Epithelial cell of esophagus (primary cell): Measurements from ENCODE around the gene PAPSS2.
"Not testable (repeated sequence)": the region's sequence is repeated elsewhere in the genome, so short reads cannot be mapped to it uniquely, and the experiment has no call there.

Source experiments
- DNase-seq: peaks from one replicate; pipeline ENCODE4 v3.0.0; 2010; ENCODE audit warnings: low read depth
- H3K4me3 ChIP-seq: 2 replicates; pipeline ENCODE4 v1.5.1; 2011; ENCODE audit warnings: mild to moderate bottlenecking, low read length, control low read depth
- TF ChIP-seq, protein P1 (sequence below): IDR thresholded peaks from 2 replicates; pipeline ENCODE4 v1.5.1; 2011; ENCODE audit warnings: low read depth, mild to moderate bottlenecking, low read length, control low read depth, inconsistent platforms; ENCODE audit not compliant: insufficient read depth; ENCODE audit errors: missing control alignments

Gene PAPSS2

DNA sequence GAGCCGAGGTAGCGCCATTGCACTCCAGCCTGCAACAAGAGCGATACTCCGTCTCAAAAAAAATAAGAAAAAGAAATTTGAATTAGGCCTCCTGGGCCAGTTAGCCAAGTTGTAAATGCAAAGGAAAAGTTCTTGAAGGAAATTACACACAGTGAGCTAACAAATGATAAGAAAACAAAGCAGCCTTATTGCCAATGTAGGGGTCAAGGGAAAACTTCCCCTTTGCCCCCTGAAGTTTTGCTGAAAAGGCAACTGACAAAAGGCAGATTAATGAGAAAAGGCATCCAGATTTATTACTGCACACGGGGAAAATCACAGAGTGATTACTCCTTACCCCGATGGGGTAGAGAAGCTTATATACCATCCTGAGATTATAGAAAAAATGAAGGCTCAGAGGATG, 70.3 kb downstream of the PAPSS2 start:
- no peak overlapping the region for H3K4me3 ChIP-seq
- no peak for DNase-seq
- TF ChIP-seq, protein P1, sequence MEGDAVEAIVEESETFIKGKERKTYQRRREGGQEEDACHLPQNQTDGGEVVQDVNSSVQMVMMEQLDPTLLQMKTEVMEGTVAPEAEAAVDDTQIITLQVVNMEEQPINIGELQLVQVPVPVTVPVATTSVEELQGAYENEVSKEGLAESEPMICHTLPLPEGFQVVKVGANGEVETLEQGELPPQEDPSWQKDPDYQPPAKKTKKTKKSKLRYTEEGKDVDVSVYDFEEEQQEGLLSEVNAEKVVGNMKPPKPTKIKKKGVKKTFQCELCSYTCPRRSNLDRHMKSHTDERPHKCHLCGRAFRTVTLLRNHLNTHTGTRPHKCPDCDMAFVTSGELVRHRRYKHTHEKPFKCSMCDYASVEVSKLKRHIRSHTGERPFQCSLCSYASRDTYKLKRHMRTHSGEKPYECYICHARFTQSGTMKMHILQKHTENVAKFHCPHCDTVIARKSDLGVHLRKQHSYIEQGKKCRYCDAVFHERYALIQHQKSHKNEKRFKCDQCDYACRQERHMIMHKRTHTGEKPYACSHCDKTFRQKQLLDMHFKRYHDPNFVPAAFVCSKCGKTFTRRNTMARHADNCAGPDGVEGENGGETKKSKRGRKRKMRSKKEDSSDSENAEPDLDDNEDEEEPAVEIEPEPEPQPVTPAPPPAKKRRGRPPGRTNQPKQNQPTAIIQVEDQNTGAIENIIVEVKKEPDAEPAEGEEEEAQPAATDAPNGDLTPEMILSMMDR = no peak

DNA sequence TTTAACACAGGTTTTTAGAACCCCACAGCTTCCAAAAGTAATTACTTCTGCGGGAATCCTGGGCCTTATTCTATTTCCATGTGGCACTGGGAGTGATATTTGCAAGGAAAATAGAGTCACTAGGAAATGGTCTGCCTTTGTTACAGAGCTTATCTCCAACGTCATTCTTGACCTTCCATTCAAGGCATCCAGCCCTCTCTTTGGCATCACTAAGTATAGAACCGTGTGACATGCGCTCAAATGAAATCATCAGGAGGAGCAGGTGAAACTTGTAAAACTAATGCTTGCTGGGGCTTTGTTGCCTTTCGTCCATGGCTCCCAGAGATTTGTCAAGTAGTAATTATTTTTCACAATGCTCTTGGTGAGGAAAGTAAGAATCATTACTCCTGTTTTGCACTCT, 73.4 kb downstream of the PAPSS2 start:
- no peak for DNase-seq

DNA sequence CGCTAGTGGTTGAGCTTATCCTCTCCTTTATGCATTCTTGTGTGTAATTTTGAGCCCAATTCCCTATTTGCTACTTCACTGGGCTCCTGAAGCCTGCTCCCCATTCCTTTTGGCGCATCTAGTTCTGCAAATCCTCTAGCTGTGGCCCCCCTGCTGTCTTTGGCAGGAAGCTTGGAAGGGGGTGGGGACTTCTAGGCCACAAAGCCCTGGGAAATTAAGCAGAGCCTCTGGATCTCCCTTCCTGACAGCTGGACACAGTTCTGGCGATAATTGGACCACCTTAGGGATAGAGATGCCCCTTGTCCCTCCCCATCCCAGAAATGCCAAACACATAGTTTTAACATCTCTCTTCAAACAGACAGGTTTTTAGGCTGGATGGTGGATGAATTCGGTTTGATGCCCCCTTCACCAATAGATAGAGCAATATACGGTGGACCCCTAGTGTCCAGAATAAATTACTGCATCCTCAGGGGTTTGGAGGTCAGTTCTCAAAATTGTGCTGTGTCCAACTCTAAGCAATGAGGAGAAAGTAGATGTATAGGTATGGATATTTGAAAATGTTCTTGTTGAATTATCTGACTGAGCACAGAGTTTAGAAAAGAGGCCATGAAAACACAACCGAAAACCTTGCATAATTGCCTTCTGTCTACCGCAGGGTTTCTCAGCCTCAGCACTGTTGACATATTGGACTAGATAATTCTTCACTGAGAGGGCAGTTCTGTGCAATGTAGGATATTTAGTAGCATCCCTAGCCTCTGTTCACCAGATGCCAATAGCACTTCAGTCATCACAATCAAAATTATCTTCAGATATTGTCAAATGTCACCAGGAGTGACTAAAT, 75.5 kb downstream of the PAPSS2 start:
- DNase-seq = peak; percentile 37
- TF ChIP-seq, protein P1 = peak; percentile 75
- no peak overlapping the region for H3K4me3 ChIP-seq

More for the DNA sequence above, 73.4 kb downstream of the PAPSS2 start:
- TF ChIP-seq, protein P1 = no peak
- no peak overlapping the region for H3K4me3 ChIP-seq

DNA sequence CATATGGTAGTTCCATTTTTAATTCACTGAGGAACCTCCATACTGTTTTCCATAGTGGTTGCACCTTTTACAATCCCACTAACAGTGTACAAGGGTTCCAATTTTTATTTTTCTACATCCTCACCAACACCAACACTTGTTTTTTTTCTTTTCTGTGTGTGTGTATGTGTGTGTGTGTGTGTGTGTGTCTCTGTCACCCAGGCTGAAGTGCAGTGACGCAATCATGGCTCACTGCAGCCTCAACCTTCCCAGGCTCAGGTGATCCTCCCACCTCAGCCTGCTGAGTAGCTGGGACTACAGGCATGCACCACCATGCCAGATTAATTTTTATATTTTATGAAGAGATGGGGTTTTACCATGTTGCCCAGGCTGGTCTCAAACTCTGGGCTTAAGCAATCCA, 78.6 kb downstream of the PAPSS2 start:
- not testable (repeated sequence) for H3K4me3 ChIP-seq
- DNase-seq = peak; percentile 74

DNA sequence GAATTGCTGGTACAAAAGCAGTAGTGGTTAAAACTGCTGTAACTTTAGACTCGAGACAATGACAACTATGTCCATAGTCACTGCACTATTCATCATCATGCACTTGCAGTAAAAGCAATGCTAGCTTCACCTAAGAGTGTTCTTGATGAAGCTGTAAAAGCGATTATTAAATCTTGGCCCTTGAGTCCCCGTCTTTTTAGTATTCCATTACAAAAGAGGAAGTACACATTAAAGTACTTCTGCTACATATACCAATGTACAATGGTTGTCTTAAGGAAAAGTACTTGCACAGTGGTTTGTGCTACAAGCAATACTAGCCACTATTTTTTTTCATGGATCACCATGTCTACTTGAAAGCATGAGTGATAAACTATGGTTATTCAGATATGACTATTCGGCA, 80.0 kb downstream of the PAPSS2 start:
- H3K4me3 ChIP-seq = no peak overlapping the region
- no peak for DNase-seq
- TF ChIP-seq, protein P1 = no peak

DNA sequence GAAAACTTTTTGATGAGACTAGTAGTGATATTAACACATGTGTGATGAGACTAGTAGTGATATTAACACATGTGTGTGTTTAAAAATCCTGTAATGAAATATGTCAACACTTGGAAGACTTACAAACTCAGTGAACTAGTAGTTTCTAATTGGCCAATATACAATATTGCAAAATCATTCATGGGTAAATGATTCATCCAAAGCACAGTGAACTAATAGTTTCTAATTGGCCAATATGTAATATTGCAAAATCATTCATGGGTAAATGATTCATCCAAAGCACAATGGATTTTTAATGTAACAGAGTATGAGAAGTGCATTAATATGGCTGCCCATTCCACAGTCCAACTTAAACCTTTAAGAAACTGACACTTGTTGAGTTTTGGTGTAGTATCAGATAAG, 80.6 kb downstream of the PAPSS2 start:
- peak; percentile 88 for DNase-seq
- H3K4me3 ChIP-seq = no peak overlapping the region
- TF ChIP-seq, protein P1 = no peak

DNA sequence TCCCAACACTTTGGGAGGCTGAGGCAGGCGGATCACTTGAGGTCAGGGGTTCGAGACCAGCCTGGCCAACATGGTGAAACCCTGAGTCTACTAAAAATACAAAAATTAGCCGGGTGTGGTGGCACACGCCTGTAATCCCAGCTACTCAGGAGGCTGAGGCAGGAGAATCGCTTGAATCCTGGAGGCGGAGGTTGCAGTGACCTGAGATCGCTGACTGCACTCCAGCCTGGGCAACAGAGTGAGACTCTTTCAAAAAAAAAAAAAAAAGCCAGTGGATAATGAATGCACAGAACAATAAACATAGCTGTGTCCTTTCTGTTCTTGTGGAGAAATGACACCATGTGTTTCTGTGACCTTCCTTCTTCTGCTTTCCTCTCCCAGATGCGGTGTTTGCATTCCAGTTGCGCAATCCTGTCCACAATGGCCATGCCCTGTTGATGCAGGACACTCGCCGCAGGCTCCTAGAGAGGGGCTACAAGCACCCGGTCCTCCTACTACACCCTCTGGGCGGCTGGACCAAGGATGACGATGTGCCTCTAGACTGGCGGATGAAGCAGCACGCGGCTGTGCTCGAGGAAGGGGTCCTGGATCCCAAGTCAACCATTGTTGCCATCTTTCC, 83.4 kb downstream of the PAPSS2 start:
- H3K4me3 ChIP-seq, DNase-seq: not testable (repeated sequence)

DNA sequence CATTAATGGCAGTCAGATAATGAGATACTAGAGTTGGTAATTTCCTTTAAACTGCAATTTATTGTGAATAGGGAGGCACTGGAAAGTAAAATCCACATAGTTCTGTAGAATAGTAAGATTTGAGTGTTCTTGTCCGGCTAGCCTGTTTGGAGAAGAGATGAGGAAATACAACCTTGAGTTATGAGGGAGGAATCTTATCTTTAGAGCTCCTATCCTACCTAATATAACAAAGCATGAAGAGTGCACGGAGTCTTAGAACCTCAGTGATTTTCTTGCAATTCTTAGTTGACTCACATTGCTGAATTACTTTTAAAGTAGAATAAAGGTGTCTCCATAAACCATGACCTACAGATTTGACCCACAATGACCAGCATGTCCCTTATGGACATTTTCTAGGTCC, 84.9 kb downstream of the PAPSS2 start:
- no peak for DNase-seq
- TF ChIP-seq, protein P1 = no peak
- H3K4me3 ChIP-seq = no peak overlapping the region
